GM20431 (cell line): ENCODE measurements around the gene PRL.

ENCODE experiments used
- in situ Hi-C: fragments of 300-500 bp; cut with MseI, MboI; formaldehyde crosslinking; loops from one replicate; pipeline ENCODE4 v1.15.0; 2020; ENCODE audit warnings: low sequenced_read_pairs; ENCODE audit not compliant: unreplicated experiment

The PRL gene

DNA sequence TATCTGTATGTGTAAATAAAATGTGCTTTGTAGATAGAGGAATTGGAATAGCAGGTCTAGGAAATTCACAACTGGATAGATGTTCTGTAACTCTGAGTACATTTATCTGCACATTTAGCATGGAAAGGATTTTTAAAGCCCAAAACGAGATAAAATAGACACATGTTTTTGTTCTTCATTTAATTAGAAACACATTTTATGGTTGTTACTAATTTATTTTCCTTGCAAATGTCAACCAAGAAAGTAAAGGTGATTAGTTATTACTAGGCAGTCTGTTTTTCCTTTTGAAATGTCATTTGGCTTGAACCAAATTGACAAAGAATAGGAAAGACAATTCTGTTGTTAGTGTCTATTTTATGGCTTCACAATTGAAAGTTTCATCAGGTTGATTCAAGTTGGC lies 769 bp downstream of the PRL start:
- in situ Hi-C loops: no loop called here

GRCh38 chr6:22295145-22295544 lies 1.7 kb downstream of the PRL start:
- in situ Hi-C loops: no loop called here

- in situ Hi-C loops: no loop called here
Observed at GRCh38 chr6:22294301-22294700, 2.5 kb downstream of the PRL start.

DNA sequence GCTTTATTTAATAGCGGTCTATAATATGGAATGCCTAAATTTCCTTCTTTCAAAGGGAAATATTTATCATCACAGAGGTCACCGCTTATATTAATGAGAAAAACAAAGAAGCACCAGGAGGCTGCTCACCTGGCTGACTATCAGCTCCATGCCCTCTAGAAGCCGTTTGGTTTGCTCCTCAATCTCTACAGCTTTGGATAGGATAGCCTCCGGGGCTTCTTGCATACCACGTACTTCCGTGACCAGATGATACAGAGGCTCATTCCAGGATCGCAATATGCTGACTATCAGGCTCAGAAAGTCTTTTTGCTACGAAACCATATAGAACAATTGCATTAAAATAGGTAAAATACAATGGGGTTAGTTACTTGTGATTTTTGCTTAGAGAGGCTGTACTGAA lies 6.8 kb downstream of the PRL start:
- in situ Hi-C loops: no loop called here

GRCh38 chr6:22288721-22289120 lies 8.1 kb downstream of the PRL start:
- in situ Hi-C loops: no loop called here

- in situ Hi-C loops: no loop called here
Observed at GRCh38 chr6:22284666-22285065, 12.2 kb downstream of the PRL start.

DNA sequence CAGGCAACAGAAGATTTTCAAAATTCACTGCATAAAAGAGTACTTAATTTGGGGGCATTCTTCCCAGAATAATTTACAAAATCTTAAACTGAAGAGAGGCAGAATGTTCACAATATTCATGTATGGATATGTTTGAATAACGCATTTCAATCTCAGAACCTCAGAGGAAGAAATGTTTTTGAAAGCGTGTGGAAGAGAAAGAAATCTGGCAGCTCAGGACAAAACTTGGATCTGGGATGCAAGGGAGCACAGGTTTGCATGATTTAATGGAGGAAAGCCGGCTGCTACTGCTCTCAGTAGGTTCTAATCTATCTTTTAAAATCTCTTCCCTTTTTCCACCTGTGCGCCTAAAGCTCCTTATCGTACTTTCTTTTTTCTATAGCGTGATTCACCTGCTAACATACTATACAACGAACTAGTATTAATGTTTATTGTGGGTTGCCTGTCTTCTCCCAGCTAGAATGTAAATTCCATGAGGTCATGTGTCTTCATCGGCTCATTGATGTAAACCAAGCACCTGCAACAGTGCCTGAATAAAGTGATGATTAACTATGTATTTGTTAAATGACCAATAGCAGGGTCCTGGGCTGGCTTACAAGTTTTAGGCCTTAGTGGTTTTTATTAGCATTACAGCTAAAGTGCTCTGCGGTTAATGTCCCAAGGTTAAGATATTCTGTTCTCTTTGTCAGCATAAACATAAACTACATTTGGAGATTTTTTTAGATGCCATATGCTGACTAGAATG lies 15.3 kb downstream of the PRL start:
- in situ Hi-C loops: no loop called here

GRCh38 chr6:22279427-22279826 lies 17.4 kb downstream of the PRL start:
- in situ Hi-C loops: no loop called here

GRCh38 chr6:22271081-22271480 lies 25.8 kb downstream of the PRL start:
- in situ Hi-C loops: no loop called here

- in situ Hi-C loops: no loop called here
Observed at GRCh38 chr6:22263748-22264147, 33.1 kb downstream of the PRL start.

GRCh38 chr6:22254886-22255285 lies 42.0 kb downstream of the PRL start:
- in situ Hi-C loops: no loop called here

DNA sequence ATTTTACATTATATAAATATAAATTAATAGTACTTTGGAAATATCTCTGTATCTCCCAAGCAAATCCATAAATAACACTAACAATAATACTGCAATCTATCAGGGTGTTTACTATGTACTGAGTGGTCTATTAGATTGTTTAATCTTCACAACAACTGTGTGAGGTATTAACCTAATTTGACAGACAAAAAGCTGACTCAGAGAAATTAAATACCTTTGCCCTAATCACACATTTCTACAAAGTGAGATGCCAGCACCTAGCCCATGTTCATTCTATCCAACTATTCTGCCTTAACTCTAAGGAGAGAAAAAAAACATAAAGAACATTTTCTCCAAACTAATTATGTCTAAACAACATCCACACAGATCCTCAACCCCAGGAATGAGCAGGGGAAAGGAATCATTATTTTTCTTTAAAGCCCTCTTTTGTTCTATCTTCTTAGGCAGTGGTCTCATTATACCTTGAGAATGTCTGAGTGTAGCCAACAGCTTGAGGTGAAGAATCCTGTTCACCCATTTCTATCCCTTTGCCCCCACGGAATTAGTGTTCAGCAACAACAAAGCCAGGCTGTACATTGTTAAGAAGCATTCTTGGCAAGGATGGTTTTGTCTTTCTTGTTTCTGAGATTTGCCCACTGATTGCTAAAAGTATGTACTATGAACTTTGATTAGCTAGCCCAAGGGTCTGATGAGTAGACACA lies 42.7 kb downstream of the PRL start:
- in situ Hi-C loops: no loop called here

DNA sequence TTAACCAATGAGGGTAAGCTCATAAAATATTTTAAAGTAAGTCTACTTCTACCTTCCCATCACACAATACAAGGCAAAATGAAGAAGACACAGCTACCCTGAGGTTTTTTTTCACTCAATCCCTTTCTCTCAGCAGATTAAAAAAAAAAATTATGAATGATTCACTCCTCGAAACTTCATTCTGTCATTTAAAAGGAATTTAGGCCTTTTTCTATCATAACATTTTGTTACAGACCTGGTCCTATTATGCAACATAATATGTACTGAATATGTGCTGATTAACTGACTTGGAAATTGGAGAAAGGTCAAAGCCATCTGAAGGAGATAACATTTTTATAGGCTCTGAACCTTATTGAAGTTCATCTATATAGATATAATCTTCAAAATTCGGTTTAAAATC lies 45.5 kb downstream of the PRL start:
- in situ Hi-C loops: no loop called here

GRCh38 chr6:22250486-22250885 lies 46.4 kb downstream of the PRL start:
- in situ Hi-C loops: no loop called here

DNA sequence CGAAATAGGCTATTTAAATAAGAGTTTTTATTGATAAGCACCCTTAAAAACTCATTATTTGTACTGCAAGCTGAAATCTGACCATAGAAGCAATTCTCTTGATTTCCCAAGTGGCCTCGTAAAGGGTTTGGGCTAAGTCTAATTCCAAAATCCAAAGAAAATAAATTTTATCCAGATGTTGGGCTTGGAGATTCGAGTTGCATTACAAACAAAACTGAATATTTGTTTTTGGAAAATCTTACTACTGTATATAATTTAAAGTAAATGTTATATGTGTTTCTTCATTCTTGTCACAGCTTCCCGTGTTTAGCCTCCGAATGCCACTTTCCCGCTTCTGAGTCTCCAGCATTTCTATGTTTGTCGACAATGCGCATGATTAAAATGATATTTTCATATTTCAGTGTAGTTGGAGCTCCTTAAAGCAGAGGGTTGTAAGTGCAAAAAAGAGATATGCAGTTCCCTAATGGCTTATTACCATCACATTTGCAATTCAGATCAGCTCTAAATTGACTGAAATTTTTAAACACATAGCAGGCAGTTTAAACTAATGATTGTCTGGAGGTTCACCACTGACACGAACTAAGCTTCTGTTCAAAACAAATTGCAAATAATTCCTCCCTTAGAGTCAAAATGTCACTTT lies 47.0 kb downstream of the PRL start:
- in situ Hi-C loops: no loop called here

DNA sequence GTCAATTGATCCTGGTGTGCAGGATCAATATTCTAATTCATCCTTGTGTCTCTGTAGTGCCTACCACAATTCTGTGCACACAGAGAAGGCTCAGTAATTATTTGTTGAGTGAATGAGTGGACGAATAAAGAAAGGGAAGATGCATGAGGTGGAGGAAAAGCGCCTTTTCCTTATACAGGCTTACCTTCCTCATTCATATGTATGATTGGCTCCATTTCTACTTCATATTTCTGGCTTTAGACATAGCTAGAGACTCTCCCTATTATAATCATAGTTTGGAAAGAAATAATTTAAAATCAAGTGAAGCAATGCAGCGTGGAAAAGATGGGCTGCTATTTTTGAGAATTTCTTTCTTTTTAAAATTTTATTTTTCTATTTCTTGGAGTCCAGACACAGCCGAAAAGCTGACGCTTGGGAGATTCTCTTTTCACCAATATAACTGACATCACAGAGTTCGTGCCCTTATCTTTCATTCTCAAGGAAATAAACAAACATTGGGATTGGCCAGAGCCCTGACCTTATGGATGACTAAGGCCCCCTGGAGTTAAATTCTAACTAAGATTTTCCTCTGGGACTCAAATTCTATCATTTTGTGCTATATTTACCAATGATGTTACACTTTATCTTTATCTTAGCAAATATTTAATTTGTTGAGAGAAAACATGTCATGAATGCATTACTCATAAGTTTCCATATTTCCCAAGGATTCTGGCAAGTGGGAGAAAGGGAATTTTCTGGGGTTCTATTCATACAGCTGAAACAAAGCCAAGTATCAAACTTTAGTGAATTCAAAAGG lies 48.1 kb downstream of the PRL start:
- in situ Hi-C loops: no loop called here

DNA sequence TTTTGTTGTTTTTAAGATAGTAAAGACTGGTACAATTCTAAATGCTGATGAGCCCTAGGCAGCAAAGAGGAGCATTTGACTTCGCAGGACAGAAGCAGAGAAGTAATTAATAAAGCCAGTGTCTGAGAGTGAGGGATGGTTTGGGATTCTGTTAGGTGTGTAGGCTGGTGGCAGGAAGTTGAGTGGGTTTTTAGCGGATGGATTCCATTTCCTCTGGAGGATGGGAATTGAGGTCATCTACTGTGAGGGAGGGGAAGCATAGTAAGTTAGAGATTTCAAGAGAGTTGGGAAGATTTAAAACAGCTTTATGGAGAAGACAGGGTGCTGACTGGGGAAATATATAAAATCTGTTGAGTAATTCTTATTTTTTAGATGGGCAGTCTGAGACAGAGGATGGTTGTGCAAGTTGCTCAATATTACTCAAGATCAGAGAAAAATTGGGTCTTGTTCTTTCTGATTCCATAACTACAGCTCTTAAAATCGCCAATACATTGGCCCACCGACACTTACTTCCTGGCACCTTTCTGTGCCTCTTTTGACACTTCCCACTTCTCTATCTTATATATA lies 48.8 kb downstream of the PRL start:
- in situ Hi-C loops: no loop called here

DNA sequence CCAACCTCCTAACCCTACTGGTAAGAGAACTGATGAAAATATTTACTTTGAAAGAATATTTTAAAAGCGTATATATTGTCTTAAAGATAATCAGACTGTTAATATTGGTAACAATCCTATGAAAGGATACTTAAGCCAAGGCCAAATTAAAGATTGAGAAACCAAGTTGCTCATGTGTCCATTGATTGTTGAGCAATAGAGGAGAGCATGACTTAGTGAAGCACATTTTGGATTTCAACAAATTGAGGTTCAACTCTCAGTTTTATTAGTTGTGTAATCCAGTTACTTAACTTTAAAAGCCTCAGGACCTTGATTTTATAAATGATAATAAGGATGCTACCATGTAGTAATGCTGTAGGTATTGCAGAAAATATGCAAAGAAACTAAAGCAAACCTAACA lies 56.8 kb downstream of the PRL start:
- in situ Hi-C loops: no loop called here

- in situ Hi-C loops: no loop called here
Observed at GRCh38 chr6:22239261-22239921, 57.4 kb downstream of the PRL start.

- in situ Hi-C loops: no loop called here
Observed at GRCh38 chr6:22238861-22239260, 58.0 kb downstream of the PRL start.
